Liver (tissue), 9 donors: ENCODE measurements around the gene TOPAZ1. TPM values are rescaled to one million over a fixed set of nuclear protein-coding genes. Genes with fewer than 3 reads are reported as not detected.

Source experiments
- DNase-seq: peaks from one replicate; pipeline ENCODE4 v3.0.0-alpha.2; 2017; ENCODE audit warnings: low spot score
- H3K27ac ChIP-seq, 2 donors: one replicate each; pipeline ENCODE4 v1.7.0; 2013; ENCODE audit warnings: inconsistent platforms in 2 of 2, low read length in 2 of 2, control low read depth in 1 of 2, low read depth in 1 of 2, mild to moderate bottlenecking in 1 of 2
- H3K27me3 ChIP-seq, 4 donors: one replicate each; pipeline versions ENCODE4 v1.6.1 to v1.7.0; 2013; ENCODE audit warnings: low read length in 3 of 4, inconsistent platforms in 1 of 4, mild to moderate bottlenecking in 1 of 4, moderate library complexity in 1 of 4; ENCODE audit not compliant: control insufficient read depth in 4 of 4, insufficient read depth in 4 of 4
- H3K36me3 ChIP-seq, 4 donors: one replicate each; pipeline versions ENCODE4 v1.6.1 to v1.7.0; 2013; ENCODE audit warnings: low read length in 3 of 4, mild to moderate bottlenecking in 3 of 4, low read depth in 1 of 4, moderate library complexity in 1 of 4; ENCODE audit not compliant: control insufficient read depth in 4 of 4, insufficient read depth in 3 of 4
- H3K4me1 ChIP-seq, 4 donors: one replicate each; pipeline versions ENCODE4 v1.6.1 to v1.7.0; 2013; ENCODE audit warnings: low read length in 3 of 4, mild to moderate bottlenecking in 3 of 4, moderate library complexity in 1 of 4; ENCODE audit not compliant: control insufficient read depth in 4 of 4, insufficient read depth in 4 of 4
- H3K4me3 ChIP-seq, 3 donors: one replicate each; pipeline versions ENCODE4 v1.6.1 to v1.7.0; 2013; ENCODE audit warnings: low read length in 3 of 3, control low read depth in 1 of 3, low read depth in 1 of 3, mild to moderate bottlenecking in 1 of 3
- H3K9ac ChIP-seq, 2 donors: one replicate each; pipeline ENCODE4 v1.7.0; 2013; ENCODE audit warnings: low read length in 2 of 2, mild to moderate bottlenecking in 2 of 2, moderate library complexity in 2 of 2, control low read depth in 1 of 2, low read depth in 1 of 2
- H3K9me3 ChIP-seq, 4 donors: one replicate each; pipeline versions ENCODE4 v1.6.1 to v1.7.0; 2013; ENCODE audit warnings: low read length in 3 of 4; ENCODE audit not compliant: control insufficient read depth in 4 of 4
- EGR1 ChIP-seq, 2 donors: IDR thresholded peaks; 2 replicates each; pipeline ENCODE4 v1.6.1; 2016 to 2018; ENCODE audit warnings: antibody characterized with exemption in 2 of 2, low read depth in 2 of 2
- FOXA1 ChIP-seq: IDR thresholded peaks from 2 replicates; pipeline ENCODE4 v1.6.1; 2016; ENCODE audit warnings: antibody characterized with exemption
- FOXA2 ChIP-seq: IDR thresholded peaks from 2 replicates; pipeline ENCODE4 v1.6.1; 2016; ENCODE audit warnings: antibody characterized with exemption
- GABPA ChIP-seq, 2 donors: IDR thresholded peaks in 1 of 2; conservative IDR thresholded peaks in 1 of 2; 2 replicates each; pipeline ENCODE4 v1.6.1; 2016; ENCODE audit warnings: antibody characterized with exemption in 2 of 2, mild to moderate bottlenecking in 1 of 2, moderate library complexity in 1 of 2
- HNF4G ChIP-seq: IDR thresholded peaks from 2 replicates; pipeline ENCODE4 v1.6.1; 2016; ENCODE audit warnings: antibody characterized with exemption
- JUND ChIP-seq, 2 donors: IDR thresholded peaks; 2 replicates each; pipeline ENCODE4 v1.6.1; 2016; ENCODE audit warnings: antibody characterized with exemption in 2 of 2
- RAD21 ChIP-seq, 2 donors: IDR thresholded peaks; 2 replicates each; pipeline ENCODE4 v1.6.1; 2016; ENCODE audit warnings: antibody characterized with exemption in 2 of 2, mild to moderate bottlenecking in 2 of 2
- RXRA ChIP-seq, 2 donors: IDR thresholded peaks; 2 replicates each; pipeline ENCODE4 v1.6.1; 2017 to 2018; ENCODE audit warnings: antibody characterized with exemption in 2 of 2, mild to moderate bottlenecking in 1 of 2
- SP1 ChIP-seq: IDR thresholded peaks from 2 replicates; pipeline ENCODE4 v1.6.1; 2018; ENCODE audit warnings: antibody characterized with exemption, mild to moderate bottlenecking
- TAF1 ChIP-seq: conservative IDR thresholded peaks from 2 replicates; pipeline ENCODE4 v1.6.1; 2016; ENCODE audit warnings: antibody characterized with exemption, mild to moderate bottlenecking
- YY1 ChIP-seq: IDR thresholded peaks from 2 replicates; pipeline ENCODE4 v1.6.1; 2016; ENCODE audit warnings: antibody characterized with exemption, mild to moderate bottlenecking
- WGBS: extraction: QIAGEN DNeasy Blood & Tissue Kit; methylation state at CpG from one replicate; pipeline ENCODE4 v1.1.7; 2013; 5-methylcytosine and 5-hydroxymethylcytosine counted together
- polyA plus RNA-seq, 2 donors: library from polyadenylated mRNA; stranded (reverse) in 1 of 2; unstranded in 1 of 2; fragments of 200-250 nt in 1 of 2; fragments of >200 nt in 1 of 2; fragmentation: Nextera tagmentation in 1 of 2; extraction: Ambion mirVana in 1 of 2; gene quantifications; one replicate each; pipeline versions ENCODE4 v1.2.1 to v1.2.3, GENCODE V29; 2013 to 2015
- total RNA-seq, 2 donors: library from RNA; depleted of rRNA; stranded (reverse); fragments of >200 nt; gene quantifications; one replicate each; pipeline ENCODE4 v1.2.3, GENCODE V29; 2014
- TF ChIP-seq, protein P1 (sequence below): IDR thresholded peaks from 2 replicates; pipeline ENCODE4 v1.6.1; 2016; ENCODE audit warnings: antibody characterized with exemption
- TF ChIP-seq, protein P2 (sequence below): IDR thresholded peaks from 2 replicates; pipeline ENCODE4 v1.6.1; 2016; ENCODE audit warnings: antibody characterized with exemption
- TF ChIP-seq, protein P3 (sequence below): IDR thresholded peaks from 2 replicates; pipeline ENCODE4 v1.6.1; 2016; ENCODE audit warnings: antibody characterized with exemption
- donor health status: healthy.
- donor health status: healthy.
- donor health status: healthy.
- donor health status: healthy.
- donor health status: healthy.

Gene TOPAZ1
- total and polyA plus RNA-seq, 4 donors = not detected

DNA sequence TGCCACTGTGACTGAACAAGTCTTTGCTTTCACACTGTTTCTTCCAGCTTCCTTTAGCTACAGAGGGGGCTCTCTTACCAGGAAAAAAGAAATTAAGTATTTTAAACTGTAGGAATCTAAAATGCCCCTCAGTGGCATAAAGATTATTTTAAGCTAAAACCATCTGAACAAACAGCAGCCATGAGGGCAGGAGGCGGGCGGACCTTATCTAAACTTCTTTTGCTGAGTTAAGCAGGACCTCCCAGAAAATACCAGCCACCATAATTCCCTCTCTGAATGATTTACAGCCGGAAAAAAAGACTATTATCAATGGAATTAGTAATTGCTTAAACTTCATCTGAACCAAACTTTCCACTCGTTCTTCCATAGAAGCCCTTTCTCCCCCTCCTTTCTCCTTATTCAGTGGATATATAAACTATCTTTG, 5.2 kb upstream of the TOPAZ1 start:
- H3K4me1 ChIP-seq = no peaks in the 10 kb centered on the region
- no peaks in the 10 kb centered on the region for H3K27me3 ChIP-seq
- TF ChIP-seq EGR1 (IDR thresholded peaks at IDR 0.05; ENCODE audit: low read depth in 2 of 2) (no peak), HNF4G (no peak), TAF1 (no peak), RXRA (IDR thresholded peaks at IDR 0.05) (no peak)
- H3K27ac ChIP-seq = no peak overlapping the region
- no peak overlapping the region for H3K9ac ChIP-seq
- H3K36me3 ChIP-seq = no peaks in the 10 kb centered on the region
- no peak overlapping the region for H3K4me3 ChIP-seq
- no peak for DNase-seq
- H3K9me3 ChIP-seq = no peaks in the 10 kb centered on the region
- WGBS = 73% methylated on average over 4 of the region's 4 CpGs

DNA sequence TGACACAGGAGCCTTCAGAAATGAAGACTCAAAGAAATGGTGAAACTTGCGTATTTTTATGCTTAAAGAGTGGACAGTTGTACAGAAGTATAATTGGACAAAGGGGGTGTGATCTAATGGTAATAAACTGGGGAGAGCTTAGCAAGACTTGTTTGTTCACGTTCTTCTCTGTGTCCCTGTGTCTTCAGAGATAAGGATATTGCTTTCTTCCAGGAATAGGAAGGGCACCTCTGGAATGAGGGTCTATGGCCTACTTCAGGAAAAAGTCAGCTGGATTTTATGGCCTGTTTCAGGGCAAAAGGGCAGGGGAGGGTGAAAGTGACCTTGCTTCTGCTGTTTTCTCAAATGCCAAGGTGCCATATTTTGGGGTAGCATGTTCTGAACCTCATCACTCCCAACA, 4.5 kb upstream of the TOPAZ1 start:
- Histone ChIP-seq H3K9me3 (peaks cover 0 to 3% (median 0%) of the 10 kb centered on the region in 4 donors), H3K4me3 (no peak overlapping the region), H3K4me1 (no peaks in the 10 kb centered on the region), H3K9ac (no peak overlapping the region), H3K36me3 (no peaks in the 10 kb centered on the region), H3K27ac (no peak overlapping the region), H3K27me3 (no peaks in the 10 kb centered on the region)
- WGBS = 78% methylated on average over 2 of the region's 2 CpGs
- TF ChIP-seq YY1 (no peak), EGR1 (IDR thresholded peaks at IDR 0.05; ENCODE audit: low read depth in 2 of 2) (no peak)
- DNase-seq = no peak

DNA sequence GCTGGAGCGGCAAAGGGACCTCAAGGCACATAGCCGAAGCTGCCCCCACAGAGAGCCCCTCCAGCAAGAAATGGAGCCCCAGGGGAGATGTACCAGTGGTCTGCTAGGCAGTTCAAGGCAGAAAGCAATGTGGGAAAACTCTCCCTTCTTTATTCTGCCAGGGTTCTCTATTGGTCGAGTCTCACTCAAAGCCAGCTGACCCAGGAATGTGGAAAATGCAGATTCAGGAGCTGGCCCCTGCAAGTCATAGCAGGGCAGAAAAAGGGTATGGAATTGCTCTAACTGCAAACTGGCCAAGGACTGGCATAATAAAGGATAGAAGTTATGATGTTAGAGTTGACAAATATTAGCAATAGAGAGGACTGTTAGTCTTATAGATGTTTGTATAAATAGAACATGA, 4.0 kb upstream of the TOPAZ1 start:
- no peaks in the 10 kb centered on the region for H3K4me1 ChIP-seq
- 74% methylated on average over 3 of the region's 3 CpGs for WGBS
- no peaks in the 10 kb centered on the region for H3K36me3 ChIP-seq
- no peak overlapping the region for H3K27ac ChIP-seq
- no peak overlapping the region for H3K4me3 ChIP-seq
- TF ChIP-seq HNF4G (no peak), FOXA1 (no peak), RXRA (IDR thresholded peaks at IDR 0.05) (no peak), GABPA (IDR thresholded peaks at IDR 0.05 in 1 of 2, conservative IDR thresholded peaks at IDR 0.05 in 1 of 2) (no peak), YY1 (no peak), TAF1 (no peak), SP1 (no peak)
- TF ChIP-seq, protein P1, sequence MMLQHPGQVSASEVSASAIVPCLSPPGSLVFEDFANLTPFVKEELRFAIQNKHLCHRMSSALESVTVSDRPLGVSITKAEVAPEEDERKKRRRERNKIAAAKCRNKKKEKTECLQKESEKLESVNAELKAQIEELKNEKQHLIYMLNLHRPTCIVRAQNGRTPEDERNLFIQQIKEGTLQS = no peak
- TF ChIP-seq, protein P2, sequence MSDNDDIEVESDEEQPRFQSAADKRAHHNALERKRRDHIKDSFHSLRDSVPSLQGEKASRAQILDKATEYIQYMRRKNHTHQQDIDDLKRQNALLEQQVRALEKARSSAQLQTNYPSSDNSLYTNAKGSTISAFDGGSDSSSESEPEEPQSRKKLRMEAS = no peak
- peaks cover 0 to 6% (median 0%) of the 10 kb centered on the region in 4 donors for H3K9me3 ChIP-seq
- no peak overlapping the region for H3K9ac ChIP-seq
- no peaks in the 10 kb centered on the region for H3K27me3 ChIP-seq
- no peak for DNase-seq

DNA sequence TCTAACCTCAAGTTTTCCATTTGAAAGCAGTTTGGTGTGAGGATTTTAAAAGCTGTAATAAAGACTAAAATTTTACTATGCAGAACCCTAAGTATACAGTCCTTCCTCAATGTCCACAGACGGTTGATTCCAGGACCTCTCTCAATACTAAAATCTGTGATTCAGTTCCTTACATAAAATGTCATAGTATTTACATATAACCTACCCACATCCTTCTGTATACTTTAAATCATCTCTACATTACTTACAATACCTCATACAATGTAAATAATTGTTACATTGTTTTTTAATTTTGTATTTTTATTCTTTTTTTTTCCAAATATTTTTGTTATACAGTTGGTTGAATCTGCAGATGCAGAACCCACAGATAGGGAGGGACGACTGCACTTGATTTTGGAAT, 2.8 kb upstream of the TOPAZ1 start:
- Histone ChIP-seq H3K4me3 (no peak overlapping the region), H3K4me1 (no peaks in the 10 kb centered on the region), H3K9me3 (peaks cover 0 to 6% (median 0%) of the 10 kb centered on the region in 4 donors), H3K9ac (no peak overlapping the region), H3K27ac (no peak overlapping the region), H3K36me3 (no peaks in the 10 kb centered on the region), H3K27me3 (no peaks in the 10 kb centered on the region)
- no peak for DNase-seq
- TF ChIP-seq GABPA (IDR thresholded peaks at IDR 0.05 in 1 of 2, conservative IDR thresholded peaks at IDR 0.05 in 1 of 2) (no peak), HNF4G (no peak), SP1 (no peak), EGR1 (IDR thresholded peaks at IDR 0.05; ENCODE audit: low read depth in 2 of 2) (no peak), RXRA (IDR thresholded peaks at IDR 0.05) (no peak), JUND (IDR thresholded peaks at IDR 0.05) (no peak), FOXA2 (no peak), RAD21 (IDR thresholded peaks at IDR 0.05) (no peak), FOXA1 (no peak), YY1 (no peak), TAF1 (no peak)
- TF ChIP-seq, protein P1 = no peak
- TF ChIP-seq, protein P3, sequence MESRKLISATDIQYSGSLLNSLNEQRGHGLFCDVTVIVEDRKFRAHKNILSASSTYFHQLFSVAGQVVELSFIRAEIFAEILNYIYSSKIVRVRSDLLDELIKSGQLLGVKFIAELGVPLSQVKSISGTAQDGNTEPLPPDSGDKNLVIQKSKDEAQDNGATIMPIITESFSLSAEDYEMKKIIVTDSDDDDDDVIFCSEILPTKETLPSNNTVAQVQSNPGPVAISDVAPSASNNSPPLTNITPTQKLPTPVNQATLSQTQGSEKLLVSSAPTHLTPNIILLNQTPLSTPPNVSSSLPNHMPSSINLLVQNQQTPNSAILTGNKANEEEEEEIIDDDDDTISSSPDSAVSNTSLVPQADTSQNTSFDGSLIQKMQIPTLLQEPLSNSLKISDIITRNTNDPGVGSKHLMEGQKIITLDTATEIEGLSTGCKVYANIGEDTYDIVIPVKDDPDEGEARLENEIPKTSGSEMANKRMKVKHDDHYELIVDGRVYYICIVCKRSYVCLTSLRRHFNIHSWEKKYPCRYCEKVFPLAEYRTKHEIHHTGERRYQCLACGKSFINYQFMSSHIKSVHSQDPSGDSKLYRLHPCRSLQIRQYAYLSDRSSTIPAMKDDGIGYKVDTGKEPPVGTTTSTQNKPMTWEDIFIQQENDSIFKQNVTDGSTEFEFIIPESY = no peak
- WGBS = 61% methylated on average over 2 of the region's 2 CpGs
